GM04504 (cell line): Measurements from ENCODE around the gene PLXNB1.
A peak's percentile ranks its signal among the peaks of the same experiment; 100 is the strongest.
"Not testable (repeated sequence)": the region's sequence is repeated elsewhere in the genome, so short reads cannot be mapped to it uniquely, and the experiment has no call there.

Experiments used
- DNase-seq: peaks from one replicate; pipeline ENCODE4 v3.0.0-alpha.2; 2012; ENCODE audit warnings: low read depth

PLXNB1 gene

GRCh38 chr3:48463703-48464102, 33.8 kb upstream of the PLXNB1 start:
- no peak for DNase-seq

GRCh38 chr3:48461767-48462166, 31.9 kb upstream of the PLXNB1 start:
- DNase-seq: not testable (repeated sequence)

- DNase-seq: no peak
Observed at GRCh38 chr3:48460517-48460902, 30.6 kb upstream of the PLXNB1 start.

- no peak for DNase-seq
Observed at GRCh38 chr3:48459773-48460516, 30.1 kb upstream of the PLXNB1 start.

DNA sequence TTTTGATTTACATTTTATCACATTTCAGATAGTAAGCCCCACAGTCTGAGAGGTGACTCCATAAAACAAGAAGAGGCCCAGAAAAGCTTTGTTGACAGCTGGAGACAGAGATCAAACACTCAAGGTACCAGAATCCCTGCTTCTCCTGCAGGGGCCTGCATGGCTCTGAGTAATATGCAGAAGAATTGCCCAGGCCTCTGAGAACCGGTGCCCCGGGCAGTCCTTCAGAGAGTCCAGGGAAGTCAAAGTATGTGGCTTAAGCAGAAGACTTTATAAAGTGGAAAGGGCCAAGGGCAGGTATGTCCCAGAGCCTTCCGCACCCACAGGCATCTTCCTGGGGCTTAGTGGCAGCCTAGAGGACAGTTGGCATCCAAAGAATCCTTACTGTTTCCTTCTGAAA, 29.4 kb upstream of the PLXNB1 start:
- DNase-seq: no peak

DNA sequence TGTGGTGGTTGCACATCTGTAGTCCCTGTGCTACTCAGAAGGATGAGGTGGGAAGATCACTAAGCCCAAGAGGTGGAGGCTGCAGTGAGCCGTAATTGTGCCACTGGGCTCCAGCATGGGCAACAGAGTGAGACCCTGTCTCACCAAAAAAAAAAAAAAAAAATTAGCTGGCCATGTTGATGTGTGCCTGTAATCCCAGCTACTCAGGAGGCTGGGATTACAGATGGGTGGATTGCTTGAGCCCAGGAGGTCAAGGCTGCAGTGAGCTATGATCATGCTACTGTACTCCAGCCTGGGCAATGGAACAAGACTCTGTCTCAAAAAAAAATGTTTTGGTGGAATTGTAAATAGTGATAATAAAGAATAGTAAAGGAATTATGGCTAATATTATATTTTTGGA, 26.6 kb upstream of the PLXNB1 start:
- no peak for DNase-seq

- no peak for DNase-seq
Observed at GRCh38 chr3:48451270-48451669, 21.4 kb upstream of the PLXNB1 start.

DNA sequence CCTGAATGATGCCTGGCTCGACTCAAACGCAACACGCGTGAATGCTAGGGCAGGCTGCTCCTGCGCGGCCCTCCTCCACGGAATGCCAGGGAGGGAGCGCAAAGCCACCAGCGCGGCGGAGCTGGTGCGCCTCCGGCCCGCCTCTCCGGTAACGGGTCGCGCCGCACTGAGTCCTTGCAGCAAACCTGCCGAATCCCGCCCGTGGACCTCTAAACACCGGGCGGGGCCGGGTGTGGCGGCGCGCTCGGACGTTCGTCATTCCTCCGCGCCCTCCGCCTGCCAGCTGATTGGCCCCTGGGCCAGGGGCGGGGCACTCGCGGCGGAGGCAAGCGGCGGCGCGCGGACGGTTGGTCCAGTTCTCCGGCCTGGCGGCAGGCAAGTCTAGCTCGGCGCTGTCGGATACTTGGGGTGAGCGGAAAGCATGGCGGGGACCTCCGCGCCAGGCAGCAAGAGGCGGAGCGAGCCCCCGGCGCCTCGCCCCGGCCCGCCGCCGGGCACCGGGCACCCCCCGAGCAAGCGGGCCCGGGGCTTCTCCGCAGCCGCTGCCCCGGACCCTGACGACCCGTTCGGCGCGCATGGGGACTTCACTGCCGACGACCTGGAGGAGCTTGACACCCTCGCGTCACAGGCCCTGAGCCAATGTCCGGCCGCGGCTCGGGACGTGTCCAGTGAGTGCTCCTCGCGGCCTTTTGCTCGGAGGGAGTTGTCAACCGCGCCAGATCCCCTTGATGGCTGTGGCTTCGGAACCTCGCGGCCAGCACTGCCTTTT, 16.7 kb upstream of the PLXNB1 start, which contains the start of gene ATRIP:
ATRIP (plus strand) TSS at position 313 of the 769 bp plus-strand sequence; CDS start at position 422, 109 bp downstream.
- DNase-seq: peak; percentile 65

DNA sequence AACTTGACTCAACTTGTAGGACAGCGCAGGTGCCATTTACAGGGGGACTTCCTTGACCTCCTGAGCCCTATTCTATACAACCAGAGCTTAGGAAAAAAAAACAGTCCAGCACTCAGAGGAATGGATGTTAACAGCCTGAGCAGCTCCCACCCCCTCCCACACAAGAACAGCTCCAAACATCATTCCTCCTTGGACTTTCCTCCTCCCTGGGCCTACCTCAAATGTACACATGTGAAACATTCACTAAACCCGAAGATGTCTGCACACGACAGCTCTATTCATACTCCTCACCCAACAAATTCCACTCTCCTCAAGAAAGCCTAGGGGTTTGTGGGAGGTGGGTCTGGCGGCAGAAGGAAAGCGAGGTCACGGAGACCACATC, 16.1 kb upstream of the PLXNB1 start:
- DNase-seq: no peak

DNA sequence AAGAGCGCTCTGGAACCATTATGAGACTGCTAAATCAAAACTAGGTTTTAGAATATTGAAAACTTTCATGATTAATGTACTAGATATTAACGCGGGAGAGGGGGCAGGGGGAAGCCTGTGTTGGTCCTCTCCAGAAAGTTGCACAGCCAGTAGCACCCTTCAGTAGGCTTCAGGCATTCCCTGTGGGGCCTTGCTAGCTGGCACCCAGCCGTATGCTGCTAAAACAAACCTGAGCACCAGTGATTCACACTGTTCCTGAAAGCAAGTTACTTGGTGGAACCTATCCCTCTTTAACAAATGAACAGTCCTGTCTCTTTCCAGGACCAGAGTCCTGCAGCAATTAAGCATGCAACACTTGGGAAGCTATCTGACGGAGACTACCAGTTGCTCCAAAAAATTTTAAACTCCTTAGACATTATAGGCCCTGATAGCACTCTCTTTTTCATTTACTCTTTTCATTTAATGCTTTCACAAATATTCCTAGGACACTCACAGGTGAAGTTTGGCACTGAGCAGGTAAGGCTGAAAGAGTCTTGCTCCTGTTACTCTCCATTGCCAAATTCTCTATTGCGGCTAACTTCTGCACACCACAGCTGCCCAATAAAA, 15.5 kb upstream of the PLXNB1 start:
- DNase-seq: no peak

DNA sequence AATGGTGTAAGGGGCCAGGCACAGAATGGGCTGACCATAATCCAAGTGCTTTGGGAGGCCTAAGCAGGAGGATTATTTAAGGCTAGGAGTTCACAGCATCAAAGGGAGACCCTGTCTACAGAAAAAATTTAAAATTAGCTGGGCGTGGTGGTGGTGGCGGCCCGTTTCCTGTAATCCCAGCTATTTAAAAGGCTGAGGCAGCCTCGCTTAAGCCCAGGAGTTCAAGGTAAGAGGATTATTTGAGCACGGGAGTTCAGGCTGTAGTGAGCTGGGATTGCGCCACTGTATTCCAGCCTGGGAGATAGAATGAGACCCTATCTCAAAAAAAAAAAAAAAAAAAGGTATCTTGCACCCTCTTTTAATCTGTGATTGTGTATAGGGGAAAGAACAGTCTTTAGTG, 12.1 kb upstream of the PLXNB1 start:
- DNase-seq: no peak

- no peak for DNase-seq
Observed at GRCh38 chr3:48440590-48440958, 10.7 kb upstream of the PLXNB1 start.

GRCh38 chr3:48439820-48440589, 10.1 kb upstream of the PLXNB1 start, which contains the start of the genes CCDC51 and TMA7:
Gene CCDC51, minus strand, starts transcription at chr3:48440119. Its CDS starts 4,991 bp downstream, at chr3:48435128.
Gene TMA7, plus strand, starts transcription at chr3:48440257. Its CDS starts 40 bp downstream, at chr3:48440297.
- peak; percentile 89 for DNase-seq

- DNase-seq: no peak
Observed at GRCh38 chr3:48437812-48438211, 7.9 kb upstream of the PLXNB1 start.

- DNase-seq: no peak
Observed at GRCh38 chr3:48436855-48437254, 7.0 kb upstream of the PLXNB1 start.

- DNase-seq: no peak
Observed at GRCh38 chr3:48436477-48436787, 6.5 kb upstream of the PLXNB1 start.

GRCh38 chr3:48435774-48436476, 6.0 kb upstream of the PLXNB1 start:
- DNase-seq: peak; percentile 66

DNA sequence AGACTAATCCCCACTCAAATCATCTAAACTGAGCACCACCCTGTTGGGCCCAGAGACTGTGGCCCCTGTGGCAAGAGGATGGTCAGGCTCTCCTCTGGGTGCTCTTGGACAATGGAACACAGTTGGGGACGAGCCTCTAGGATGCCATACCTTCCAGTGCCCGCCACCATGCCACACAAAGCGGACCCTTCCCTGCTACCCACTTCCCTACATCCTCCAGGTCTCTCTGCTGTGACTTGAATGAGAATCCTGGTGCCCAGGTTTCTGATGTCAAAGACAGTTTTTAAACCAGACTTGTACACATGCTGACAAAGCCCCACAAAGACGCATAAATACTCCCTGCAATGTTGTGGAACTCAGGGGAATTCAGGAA, 5.3 kb upstream of the PLXNB1 start:
- no peak for DNase-seq

GRCh38 chr3:48434591-48435222, 4.8 kb upstream of the PLXNB1 start:
- DNase-seq: no peak

- DNase-seq: no peak
Observed at GRCh38 chr3:48433472-48434118, 3.7 kb upstream of the PLXNB1 start.
